KOPT-K1 (cell line): ENCODE results near the gene CD101.
"Not testable (repeated sequence)": the region's sequence is repeated elsewhere in the genome, so short reads cannot be mapped to it uniquely, and the experiment has no call there.

Experiments used
- H3K27ac ChIP-seq: fragments of 200-600 bp; sonication (generic); 2 replicates; pipeline ENCODE4 v1.5.1; 2016; ENCODE audit warnings: antibody characterized with exemption, mild to moderate bottlenecking, low read depth, low read length; ENCODE audit not compliant: poor library complexity, severe bottlenecking
- H3K36me3 ChIP-seq: fragments of 200-600 bp; sonication (generic); 2 replicates; pipeline ENCODE4 v1.5.1; 2017; ENCODE audit warnings: antibody characterized with exemption, mild to moderate bottlenecking, low read length, moderate library complexity; ENCODE audit not compliant: insufficient read depth
- H3K9me3 ChIP-seq: fragments of 200-600 bp; sonication (generic); 2 replicates; pipeline ENCODE4 v1.5.1; 2017; ENCODE audit warnings: antibody characterized with exemption, low read length, mild to moderate bottlenecking; ENCODE audit not compliant: insufficient read depth, poor library complexity, severe bottlenecking

CD101 gene

GRCh38 chr1:117001254-117001927 is at the start of gene CD101:
CD101 (plus strand) TSS chr1:117001760; CDS start chr1:117001818, 58 bp downstream.
- Histone ChIP-seq H3K27ac (no peak within 1 kb of the TSS), H3K36me3 (no peaks in the 10 kb centered on the region), H3K9me3 (no peaks in the 10 kb centered on the region)

GRCh38 chr1:116952738-116953275 is 48.8 kb upstream of the CD101 start:
- H3K27ac ChIP-seq = no peak overlapping the region
- H3K36me3 ChIP-seq = no peaks in the 10 kb centered on the region
- H3K9me3 ChIP-seq = no peaks in the 10 kb centered on the region

GRCh38 chr1:116954440-116954839 is 47.1 kb upstream of the CD101 start:
- Histone ChIP-seq H3K9me3 (no peaks in the 10 kb centered on the region), H3K27ac (no peak overlapping the region), H3K36me3 (no peaks in the 10 kb centered on the region)

GRCh38 chr1:116956378-116956777 is 45.2 kb upstream of the CD101 start:
- H3K9me3 ChIP-seq = no peaks in the 10 kb centered on the region
- H3K36me3 ChIP-seq = no peaks in the 10 kb centered on the region
- no peak overlapping the region for H3K27ac ChIP-seq

- H3K36me3 ChIP-seq = no peaks in the 10 kb centered on the region
- H3K9me3 ChIP-seq = no peaks in the 10 kb centered on the region
- no peak overlapping the region for H3K27ac ChIP-seq
These were observed 43.9 kb upstream of the CD101 start for GRCh38 chr1:116957646-116958045.

GRCh38 chr1:116958110-116958509 is 43.5 kb upstream of the CD101 start:
- no peaks in the 10 kb centered on the region for H3K9me3 ChIP-seq
- H3K36me3 ChIP-seq = no peaks in the 10 kb centered on the region
- no peak overlapping the region for H3K27ac ChIP-seq

GRCh38 chr1:116958977-116959376 is 42.6 kb upstream of the CD101 start:
- H3K9me3 ChIP-seq = no peaks in the 10 kb centered on the region
- H3K36me3 ChIP-seq = no peaks in the 10 kb centered on the region
- no peak overlapping the region for H3K27ac ChIP-seq

GRCh38 chr1:116961606-116962005 is 40.0 kb upstream of the CD101 start:
- H3K36me3 ChIP-seq = no peaks in the 10 kb centered on the region
- H3K27ac ChIP-seq = no peak overlapping the region
- no peaks in the 10 kb centered on the region for H3K9me3 ChIP-seq

- no peaks in the 10 kb centered on the region for H3K9me3 ChIP-seq
- no peak overlapping the region for H3K27ac ChIP-seq
- no peaks in the 10 kb centered on the region for H3K36me3 ChIP-seq
These were observed 38.4 kb upstream of the CD101 start for GRCh38 chr1:116962987-116963639.

GRCh38 chr1:116966791-116967190 is 34.8 kb upstream of the CD101 start:
- no peak overlapping the region for H3K27ac ChIP-seq
- no peaks in the 10 kb centered on the region for H3K9me3 ChIP-seq
- H3K36me3 ChIP-seq = no peaks in the 10 kb centered on the region

GRCh38 chr1:116968724-116969123 is 32.8 kb upstream of the CD101 start:
- H3K27ac ChIP-seq = no peak overlapping the region
- H3K9me3 ChIP-seq = no peaks in the 10 kb centered on the region
- no peaks in the 10 kb centered on the region for H3K36me3 ChIP-seq

GRCh38 chr1:116971258-116971860 is 30.2 kb upstream of the CD101 start:
- Histone ChIP-seq H3K27ac (no peak overlapping the region), H3K9me3 (no peaks in the 10 kb centered on the region), H3K36me3 (no peaks in the 10 kb centered on the region)

GRCh38 chr1:116971965-116972673 is 29.4 kb upstream of the CD101 start:
- H3K36me3 ChIP-seq = no peaks in the 10 kb centered on the region
- no peaks in the 10 kb centered on the region for H3K9me3 ChIP-seq
- H3K27ac ChIP-seq = no peak overlapping the region

- no peak overlapping the region for H3K27ac ChIP-seq
- no peaks in the 10 kb centered on the region for H3K36me3 ChIP-seq
These were observed 28.9 kb upstream of the CD101 start for GRCh38 chr1:116972674-116973030.

GRCh38 chr1:116980309-116980708 is 21.3 kb upstream of the CD101 start:
- H3K9me3 ChIP-seq, H3K36me3 ChIP-seq, H3K27ac ChIP-seq: not testable (repeated sequence)

More at GRCh38 chr1:116972674-116973030, 28.9 kb upstream of the CD101 start:
- no peaks in the 10 kb centered on the region for H3K9me3 ChIP-seq
